ENCODE data around the gene ATG2A. TPM values are rescaled to one million over a fixed set of nuclear protein-coding genes. Genes with fewer than 3 reads are reported as not detected.
A peak's percentile ranks its signal among the peaks of the same experiment; 100 is the strongest.
"Not testable (repeated sequence)": the region's sequence is repeated elsewhere in the genome, so short reads cannot be mapped to it uniquely, and the experiment has no call there.

The ATG2A gene
- polyA plus RNA-seq, 4 donors: 18.0 to 35.7 (median 24.7) TPM

- WGBS, 3 donors: 58 to 72% (median 72%) methylated on average over 8 of the region's 8 CpGs
- peak overlapping the region; percentile 56 to 76 (median 65) for H3K27ac ChIP-seq (ENCODE audit: low read depth in 1 of 3, low read length in 2 of 3)
- peaks cover 17 to 78% (median 30%) of the 10 kb centered on the region in 3 donors for H3K4me1 ChIP-seq (ENCODE audit: control insufficient read depth in 3 of 3, insufficient read depth in 2 of 3, low read depth in 1 of 3, low read length in 2 of 3)
- no peak overlapping the region for H3K4me3 ChIP-seq (ENCODE audit: low read depth in 1 of 3, low read length in 3 of 3)
- H3K9me3 ChIP-seq (ENCODE audit: control insufficient read depth in 2 of 2, insufficient read depth in 1 of 2, low read depth in 1 of 2, low read length in 1 of 2): no peaks in the 10 kb centered on the region
- H3K36me3 ChIP-seq (ENCODE audit: control insufficient read depth in 3 of 3, insufficient read depth in 2 of 3, low read depth in 1 of 3, low read length in 3 of 3): peaks cover 0 to 72% (median 9%) of the 10 kb centered on the region in 3 donors
- H3K27me3 ChIP-seq (ENCODE audit: control insufficient read depth in 3 of 3, insufficient read depth in 3 of 3, low read length in 3 of 3): no peaks in the 10 kb centered on the region
- no peak for FAIRE-seq
- peak in 1 of 2 donors; percentile 26 for DNase-seq
Measured at GRCh38 chr11:64851831-64852351, 65.1 kb downstream of the ATG2A start.

- Histone ChIP-seq H3K4me3 (ENCODE audit: low read depth in 1 of 3, low read length in 3 of 3) (no peak overlapping the region), H3K4me1 (ENCODE audit: control insufficient read depth in 3 of 3, insufficient read depth in 2 of 3, low read depth in 1 of 3, low read length in 2 of 3) (peaks cover 12 to 71% (median 25%) of the 10 kb centered on the region in 3 donors), H3K27ac (ENCODE audit: low read depth in 1 of 3, low read length in 2 of 3) (peak overlapping the region; percentile 12 to 76 (median 56)), H3K36me3 (ENCODE audit: control insufficient read depth in 3 of 3, insufficient read depth in 2 of 3, low read depth in 1 of 3, low read length in 3 of 3) (peaks cover 0 to 64% (median 9%) of the 10 kb centered on the region in 3 donors), H3K9me3 (ENCODE audit: control insufficient read depth in 2 of 2, insufficient read depth in 1 of 2, low read depth in 1 of 2, low read length in 1 of 2) (no peaks in the 10 kb centered on the region), H3K27me3 (ENCODE audit: control insufficient read depth in 3 of 3, insufficient read depth in 3 of 3, low read length in 3 of 3) (no peaks in the 10 kb centered on the region)
- WGBS, 3 donors: 46 to 61% (median 56%) methylated on average over 12 to 13 of the region's 13 CpGs
- no peak for FAIRE-seq
- no peak for DNase-seq
Measured at GRCh38 chr11:64850979-64851567, 65.9 kb downstream of the ATG2A start.

- FAIRE-seq: no peak
- 79 to 92% (median 87%) methylated on average over 19 of the region's 19 CpGs for WGBS, 3 donors
- H3K27ac ChIP-seq (ENCODE audit: low read depth in 1 of 3, low read length in 2 of 3): peak overlapping the region in 1 of 3 donors; percentile 79
Measured at GRCh38 chr11:64849598-64850356, 67.2 kb downstream of the ATG2A start.

GRCh38 chr11:64848826-64849597 lies 68.0 kb downstream of the ATG2A start:
- Histone ChIP-seq H3K27me3 (ENCODE audit: control insufficient read depth in 3 of 3, insufficient read depth in 3 of 3, low read length in 3 of 3) (no peaks in the 10 kb centered on the region), H3K4me1 (ENCODE audit: control insufficient read depth in 3 of 3, insufficient read depth in 2 of 3, low read depth in 1 of 3, low read length in 2 of 3) (peaks cover 3 to 60% (median 10%) of the 10 kb centered on the region in 3 donors), H3K36me3 (ENCODE audit: control insufficient read depth in 3 of 3, insufficient read depth in 2 of 3, low read depth in 1 of 3, low read length in 3 of 3) (peaks cover 0 to 43% (median 7%) of the 10 kb centered on the region in 3 donors), H3K27ac (ENCODE audit: low read depth in 1 of 3, low read length in 2 of 3) (peak overlapping the region; percentile 49 to 82 (median 79)), H3K9me3 (ENCODE audit: control insufficient read depth in 2 of 2, insufficient read depth in 1 of 2, low read depth in 1 of 2, low read length in 1 of 2) (no peaks in the 10 kb centered on the region), H3K4me3 (ENCODE audit: low read depth in 1 of 3, low read length in 3 of 3) (no peak overlapping the region)
- FAIRE-seq (no peak), DNase-seq (peak; percentile 83 to 94)
- WGBS, 3 donors: 58 to 73% (median 71%) methylated on average over 16 of the region's 16 CpGs

More at GRCh38 chr11:64849598-64850356, 67.2 kb downstream of the ATG2A start:
- DNase-seq: no peak
- no peaks in the 10 kb centered on the region for H3K9me3 ChIP-seq (ENCODE audit: control insufficient read depth in 2 of 2, insufficient read depth in 1 of 2, low read depth in 1 of 2, low read length in 1 of 2)
- peaks cover 6 to 63% (median 14%) of the 10 kb centered on the region in 3 donors for H3K4me1 ChIP-seq (ENCODE audit: control insufficient read depth in 3 of 3, insufficient read depth in 2 of 3, low read depth in 1 of 3, low read length in 2 of 3)
- no peaks in the 10 kb centered on the region for H3K27me3 ChIP-seq (ENCODE audit: control insufficient read depth in 3 of 3, insufficient read depth in 3 of 3, low read length in 3 of 3)
- H3K4me3 ChIP-seq (ENCODE audit: low read depth in 1 of 3, low read length in 3 of 3): no peak overlapping the region
- peaks cover 0 to 51% (median 9%) of the 10 kb centered on the region in 3 donors for H3K36me3 ChIP-seq (ENCODE audit: control insufficient read depth in 3 of 3, insufficient read depth in 2 of 3, low read depth in 1 of 3, low read length in 3 of 3)

- H3K4me3 ChIP-seq (ENCODE audit: low read depth in 1 of 3, low read length in 3 of 3): no peak overlapping the region
- peaks cover 3 to 63% (median 8%) of the 10 kb centered on the region in 3 donors for H3K4me1 ChIP-seq (ENCODE audit: control insufficient read depth in 3 of 3, insufficient read depth in 2 of 3, low read depth in 1 of 3, low read length in 2 of 3)
- no peaks in the 10 kb centered on the region for H3K27me3 ChIP-seq (ENCODE audit: control insufficient read depth in 3 of 3, insufficient read depth in 3 of 3, low read length in 3 of 3)
- H3K36me3 ChIP-seq (ENCODE audit: control insufficient read depth in 3 of 3, insufficient read depth in 2 of 3, low read depth in 1 of 3, low read length in 3 of 3): peaks cover 0 to 36% (median 2%) of the 10 kb centered on the region in 3 donors
- FAIRE-seq (no peak), DNase-seq (no peak)
- peak overlapping the region; percentile 49 to 82 (median 79) for H3K27ac ChIP-seq (ENCODE audit: low read depth in 1 of 3, low read length in 2 of 3)
- H3K9me3 ChIP-seq (ENCODE audit: control insufficient read depth in 2 of 2, insufficient read depth in 1 of 2, low read depth in 1 of 2, low read length in 1 of 2): no peaks in the 10 kb centered on the region
- 44 to 59% (median 53%) methylated on average over 6 of the region's 6 CpGs for WGBS, 3 donors
Measured at GRCh38 chr11:64848214-64848825, 68.7 kb downstream of the ATG2A start.

- H3K27ac ChIP-seq (ENCODE audit: low read depth in 1 of 3, low read length in 2 of 3): peak overlapping the region; percentile 13 to 58 (median 13)
- DNase-seq (peak; percentile 96 to 97), FAIRE-seq (no peak)
- peaks cover 0 to 24% (median 0%) of the 10 kb centered on the region in 3 donors for H3K36me3 ChIP-seq (ENCODE audit: control insufficient read depth in 3 of 3, insufficient read depth in 2 of 3, low read depth in 1 of 3, low read length in 3 of 3)
- 17 to 23% (median 20%) methylated on average over 11 to 13 of the region's 13 CpGs for WGBS, 3 donors
- H3K27me3 ChIP-seq (ENCODE audit: control insufficient read depth in 3 of 3, insufficient read depth in 3 of 3, low read length in 3 of 3): no peaks in the 10 kb centered on the region
- no peak overlapping the region for H3K4me3 ChIP-seq (ENCODE audit: low read depth in 1 of 3, low read length in 3 of 3)
- H3K9me3 ChIP-seq (ENCODE audit: control insufficient read depth in 2 of 2, insufficient read depth in 1 of 2, low read depth in 1 of 2, low read length in 1 of 2): no peaks in the 10 kb centered on the region
- peaks cover 3 to 63% (median 8%) of the 10 kb centered on the region in 3 donors for H3K4me1 ChIP-seq (ENCODE audit: control insufficient read depth in 3 of 3, insufficient read depth in 2 of 3, low read depth in 1 of 3, low read length in 2 of 3)
Measured at GRCh38 chr11:64846998-64847666, 69.9 kb downstream of the ATG2A start.

- peaks cover 0 to 22% (median 0%) of the 10 kb centered on the region in 3 donors for H3K36me3 ChIP-seq (ENCODE audit: control insufficient read depth in 3 of 3, insufficient read depth in 2 of 3, low read depth in 1 of 3, low read length in 3 of 3)
- not testable (repeated sequence) for FAIRE-seq; H3K27me3 ChIP-seq (ENCODE audit: control insufficient read depth in 3 of 3, insufficient read depth in 3 of 3, low read length in 3 of 3); H3K27ac ChIP-seq (ENCODE audit: low read depth in 1 of 3, low read length in 2 of 3); H3K4me3 ChIP-seq (ENCODE audit: low read depth in 1 of 3, low read length in 3 of 3); DNase-seq; H3K9me3 ChIP-seq (ENCODE audit: control insufficient read depth in 2 of 2, insufficient read depth in 1 of 2, low read depth in 1 of 2, low read length in 1 of 2)
- 80 to 86% (median 84%) methylated on average over 8 of the region's 8 CpGs for WGBS, 3 donors
- H3K4me1 ChIP-seq (ENCODE audit: control insufficient read depth in 3 of 3, insufficient read depth in 2 of 3, low read depth in 1 of 3, low read length in 2 of 3): peaks cover 3 to 64% (median 8%) of the 10 kb centered on the region in 3 donors
Measured at GRCh38 chr11:64845776-64846129, 71.3 kb downstream of the ATG2A start.
